IMR-90 (cell line): Measurements from ENCODE around the gene CASP8AP2.

Experiments used
- CEBPB ChIP-seq: IDR thresholded peaks from 2 replicates; pipeline ENCODE4 v1.6.1; 2012; ENCODE audit warnings: low read depth, low read length, improper control_type of control experiment
- CHD1 ChIP-seq: IDR thresholded peaks from 2 replicates; pipeline ENCODE4 v1.6.1; 2012; ENCODE audit warnings: low read depth, low read length, improper control_type of control experiment
- CTCF ChIP-seq: conservative IDR thresholded peaks from 2 replicates; pipeline ENCODE4 v1.5.1; 2012; ENCODE audit warnings: mild to moderate bottlenecking, low read depth, low read length, improper control_type of control experiment

- TF ChIP-seq CTCF (no peak), CEBPB (no peak), CHD1 (no peak)
Observed at GRCh38 chr6:89819336-89820130, 10.1 kb upstream of the CASP8AP2 start, which contains the start of gene MDN1.
